ENCODE measurements around the gene RASA4. TPM values are rescaled to one million over a fixed set of nuclear protein-coding genes. Genes with fewer than 3 reads are reported as not detected.
"Not testable (repeated sequence)": the region's sequence is repeated elsewhere in the genome, so short reads cannot be mapped to it uniquely, and the experiment has no call there.

Gene RASA4
- total and polyA plus RNA-seq, 4 experiments from 2014 or later = 7.7 to 43.3 (median 31.0) TPM

- H3K27ac ChIP-seq (ENCODE audit: low read depth, low read length); H3K36me3 Mint-ChIP-seq; H3K27me3 ChIP-seq (ENCODE audit: insufficient read depth, low read length); H3K4me1 Mint-ChIP-seq; DNase-seq; H3K9me3 Mint-ChIP-seq; H3K4me3 Mint-ChIP-seq; CTCF ChIA-PET (ENCODE audit: partially characterized antibody); H3K4me3 ChIP-seq (ENCODE audit: low read length in 2 of 2); H3K9me3 ChIP-seq (ENCODE audit: control insufficient read depth in 1 of 2, low read length in 2 of 2); H3K36me3 ChIP-seq (ENCODE audit: insufficient read depth, low read length); H3K4me1 ChIP-seq (ENCODE audit: insufficient read depth, low read length); H3K27ac Mint-ChIP-seq; intact Hi-C loops (cut with micrococcal nuclease); POLR2A ChIA-PET (ENCODE audit: partially characterized antibody); H3K27me3 Mint-ChIP-seq: not testable (repeated sequence)
These were observed 14.2 kb downstream of the RASA4 start for GRCh38 chr7:102602317-102602716.

- H3K4me3 ChIP-seq (ENCODE audit: low read length in 2 of 2); POLR2A ChIA-PET (ENCODE audit: partially characterized antibody); H3K27ac Mint-ChIP-seq; H3K36me3 Mint-ChIP-seq; H3K4me1 Mint-ChIP-seq; H3K9me3 ChIP-seq (ENCODE audit: control insufficient read depth in 1 of 2, low read length in 2 of 2); H3K27me3 Mint-ChIP-seq; CTCF ChIA-PET (ENCODE audit: partially characterized antibody); H3K36me3 ChIP-seq (ENCODE audit: insufficient read depth, low read length); DNase-seq; H3K4me1 ChIP-seq (ENCODE audit: insufficient read depth, low read length); H3K27me3 ChIP-seq (ENCODE audit: insufficient read depth, low read length); H3K27ac ChIP-seq (ENCODE audit: low read depth, low read length); intact Hi-C loops (cut with micrococcal nuclease); H3K9me3 Mint-ChIP-seq; H3K4me3 Mint-ChIP-seq: not testable (repeated sequence)
These were observed 16.9 kb downstream of the RASA4 start for GRCh38 chr7:102599699-102600098.

- H3K9me3 Mint-ChIP-seq; H3K36me3 Mint-ChIP-seq; H3K36me3 ChIP-seq (ENCODE audit: insufficient read depth, low read length); H3K27ac Mint-ChIP-seq; H3K4me1 ChIP-seq (ENCODE audit: insufficient read depth, low read length); intact Hi-C loops (cut with micrococcal nuclease); H3K4me3 Mint-ChIP-seq; H3K9me3 ChIP-seq (ENCODE audit: control insufficient read depth in 1 of 2, low read length in 2 of 2); H3K27me3 ChIP-seq (ENCODE audit: insufficient read depth, low read length); POLR2A ChIA-PET (ENCODE audit: partially characterized antibody); H3K27ac ChIP-seq (ENCODE audit: low read depth, low read length); H3K4me3 ChIP-seq (ENCODE audit: low read length in 2 of 2); H3K27me3 Mint-ChIP-seq; H3K4me1 Mint-ChIP-seq; CTCF ChIA-PET (ENCODE audit: partially characterized antibody); DNase-seq: not testable (repeated sequence)
These were observed 20.5 kb downstream of the RASA4 start for GRCh38 chr7:102596036-102596435.

- POLR2A ChIA-PET (ENCODE audit: partially characterized antibody); H3K4me3 ChIP-seq (ENCODE audit: low read length in 2 of 2); intact Hi-C loops (cut with micrococcal nuclease); H3K27me3 Mint-ChIP-seq; H3K4me1 Mint-ChIP-seq; H3K27me3 ChIP-seq (ENCODE audit: insufficient read depth, low read length); DNase-seq; H3K4me3 Mint-ChIP-seq; CTCF ChIA-PET (ENCODE audit: partially characterized antibody); H3K9me3 Mint-ChIP-seq; H3K27ac Mint-ChIP-seq; H3K27ac ChIP-seq (ENCODE audit: low read depth, low read length); H3K9me3 ChIP-seq (ENCODE audit: control insufficient read depth in 1 of 2, low read length in 2 of 2); H3K4me1 ChIP-seq (ENCODE audit: insufficient read depth, low read length); H3K36me3 Mint-ChIP-seq; H3K36me3 ChIP-seq (ENCODE audit: insufficient read depth, low read length): not testable (repeated sequence)
These were observed 22.8 kb downstream of the RASA4 start for GRCh38 chr7:102593637-102594334.

- H3K4me3 Mint-ChIP-seq; POLR2A ChIA-PET (ENCODE audit: partially characterized antibody); CTCF ChIA-PET (ENCODE audit: partially characterized antibody); H3K4me3 ChIP-seq (ENCODE audit: low read length in 2 of 2); H3K36me3 Mint-ChIP-seq; intact Hi-C loops (cut with micrococcal nuclease); H3K9me3 ChIP-seq (ENCODE audit: control insufficient read depth in 1 of 2, low read length in 2 of 2); H3K4me1 ChIP-seq (ENCODE audit: insufficient read depth, low read length); H3K36me3 ChIP-seq (ENCODE audit: insufficient read depth, low read length); H3K27me3 ChIP-seq (ENCODE audit: insufficient read depth, low read length); H3K9me3 Mint-ChIP-seq; H3K27me3 Mint-ChIP-seq; H3K27ac ChIP-seq (ENCODE audit: low read depth, low read length); H3K4me1 Mint-ChIP-seq; H3K27ac Mint-ChIP-seq: not testable (repeated sequence)
- DNase-seq = peak; percentile 40 to 77 (median 49)
These were observed 24.0 kb downstream of the RASA4 start for GRCh38 chr7:102592477-102593019.

GRCh38 chr7:102589857-102590256 lies 26.7 kb downstream of the RASA4 start:
- H3K27me3 ChIP-seq (ENCODE audit: insufficient read depth, low read length); H3K9me3 Mint-ChIP-seq; H3K4me3 Mint-ChIP-seq; H3K27ac Mint-ChIP-seq; H3K4me1 ChIP-seq (ENCODE audit: insufficient read depth, low read length); H3K27ac ChIP-seq (ENCODE audit: low read depth, low read length); DNase-seq; H3K4me3 ChIP-seq (ENCODE audit: low read length in 2 of 2); H3K36me3 Mint-ChIP-seq; H3K4me1 Mint-ChIP-seq; POLR2A ChIA-PET (ENCODE audit: partially characterized antibody); H3K27me3 Mint-ChIP-seq; CTCF ChIA-PET (ENCODE audit: partially characterized antibody); intact Hi-C loops (cut with micrococcal nuclease); H3K9me3 ChIP-seq (ENCODE audit: control insufficient read depth in 1 of 2, low read length in 2 of 2); H3K36me3 ChIP-seq (ENCODE audit: insufficient read depth, low read length): not testable (repeated sequence)

- POLR2A ChIA-PET (ENCODE audit: partially characterized antibody); H3K4me1 ChIP-seq (ENCODE audit: insufficient read depth, low read length); DNase-seq; H3K27me3 ChIP-seq (ENCODE audit: insufficient read depth, low read length); H3K27ac Mint-ChIP-seq; H3K4me3 Mint-ChIP-seq; H3K4me1 Mint-ChIP-seq; H3K9me3 Mint-ChIP-seq; H3K27me3 Mint-ChIP-seq; H3K27ac ChIP-seq (ENCODE audit: low read depth, low read length); H3K9me3 ChIP-seq (ENCODE audit: control insufficient read depth in 1 of 2, low read length in 2 of 2); CTCF ChIA-PET (ENCODE audit: partially characterized antibody); intact Hi-C loops (cut with micrococcal nuclease); H3K36me3 Mint-ChIP-seq; H3K36me3 ChIP-seq (ENCODE audit: insufficient read depth, low read length); H3K4me3 ChIP-seq (ENCODE audit: low read length in 2 of 2): not testable (repeated sequence)
These were observed 33.1 kb downstream of the RASA4 start for GRCh38 chr7:102583495-102583894.

GRCh38 chr7:102581722-102582121 lies 34.8 kb downstream of the RASA4 start:
- H3K27ac ChIP-seq (ENCODE audit: low read depth, low read length); H3K4me3 ChIP-seq (ENCODE audit: low read length in 2 of 2); H3K4me1 Mint-ChIP-seq; H3K4me3 Mint-ChIP-seq; H3K9me3 Mint-ChIP-seq; H3K36me3 Mint-ChIP-seq; DNase-seq; H3K27me3 ChIP-seq (ENCODE audit: insufficient read depth, low read length); H3K9me3 ChIP-seq (ENCODE audit: control insufficient read depth in 1 of 2, low read length in 2 of 2); POLR2A ChIA-PET (ENCODE audit: partially characterized antibody); H3K27me3 Mint-ChIP-seq; CTCF ChIA-PET (ENCODE audit: partially characterized antibody); H3K4me1 ChIP-seq (ENCODE audit: insufficient read depth, low read length); H3K27ac Mint-ChIP-seq; H3K36me3 ChIP-seq (ENCODE audit: insufficient read depth, low read length); intact Hi-C loops (cut with micrococcal nuclease): not testable (repeated sequence)
